Sigmoid colon (tissue), 4 donors: Measurements from ENCODE around the gene TSPAN14.

ENCODE experiments used
- EP300 ChIP-seq, 4 donors: sonication (generic); formaldehyde crosslinking; IDR thresholded peaks; one replicate each; pipeline ENCODE4 v1.6.1; 2017; ENCODE audit warnings: antibody characterized with exemption in 4 of 4
- TF ChIP-seq, protein P1 (sequence below), 4 experiments: fragments of 450-650 bp in 3 of 4; fragments of 200-600 bp in 1 of 4; IDR thresholded peaks; one replicate each; pipeline ENCODE4 v1.5.1; 2016 to 2019; ENCODE audit warnings: antibody characterized with exemption in 4 of 4, mild to moderate bottlenecking in 3 of 4, moderate library complexity in 2 of 4

DNA sequence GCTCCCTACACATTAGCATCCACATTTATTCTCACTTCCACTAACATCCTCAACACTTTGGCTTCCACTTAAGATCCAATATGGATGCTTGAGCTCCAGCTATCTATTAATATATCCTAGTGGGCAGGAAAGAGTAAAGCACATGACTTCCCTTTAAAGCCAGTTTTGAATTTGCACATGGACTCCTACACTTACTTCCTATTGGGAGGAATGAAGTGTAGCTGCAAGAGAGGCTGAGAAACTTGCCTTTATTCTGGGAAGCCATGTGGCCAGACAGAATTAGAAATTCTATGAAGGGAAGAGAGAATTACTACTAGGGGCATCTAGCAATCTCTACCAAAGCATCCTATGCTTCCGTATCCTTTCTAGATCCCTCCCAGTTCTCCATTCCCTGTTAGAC, 3.0 kb upstream of the TSPAN14 start:
- no peak for TF ChIP-seq EP300 (IDR thresholded peaks at IDR 0.05)
- TF ChIP-seq, protein P1, sequence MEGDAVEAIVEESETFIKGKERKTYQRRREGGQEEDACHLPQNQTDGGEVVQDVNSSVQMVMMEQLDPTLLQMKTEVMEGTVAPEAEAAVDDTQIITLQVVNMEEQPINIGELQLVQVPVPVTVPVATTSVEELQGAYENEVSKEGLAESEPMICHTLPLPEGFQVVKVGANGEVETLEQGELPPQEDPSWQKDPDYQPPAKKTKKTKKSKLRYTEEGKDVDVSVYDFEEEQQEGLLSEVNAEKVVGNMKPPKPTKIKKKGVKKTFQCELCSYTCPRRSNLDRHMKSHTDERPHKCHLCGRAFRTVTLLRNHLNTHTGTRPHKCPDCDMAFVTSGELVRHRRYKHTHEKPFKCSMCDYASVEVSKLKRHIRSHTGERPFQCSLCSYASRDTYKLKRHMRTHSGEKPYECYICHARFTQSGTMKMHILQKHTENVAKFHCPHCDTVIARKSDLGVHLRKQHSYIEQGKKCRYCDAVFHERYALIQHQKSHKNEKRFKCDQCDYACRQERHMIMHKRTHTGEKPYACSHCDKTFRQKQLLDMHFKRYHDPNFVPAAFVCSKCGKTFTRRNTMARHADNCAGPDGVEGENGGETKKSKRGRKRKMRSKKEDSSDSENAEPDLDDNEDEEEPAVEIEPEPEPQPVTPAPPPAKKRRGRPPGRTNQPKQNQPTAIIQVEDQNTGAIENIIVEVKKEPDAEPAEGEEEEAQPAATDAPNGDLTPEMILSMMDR (IDR thresholded peaks at IDR 0.05) = no peak
